ENCODE results near the gene ARL10. TPM values are rescaled to one million over a fixed set of nuclear protein-coding genes. Genes with fewer than 3 reads are reported as not detected.

Gene ARL10
- total RNA-seq, 1 donor from 2014 or later = 9.1 TPM

GRCh38 chr5:176339304-176339703 is 26.0 kb upstream of the ARL10 start:
- TF ChIP-seq EZH2 (IDR thresholded peaks at IDR 0.05) = no peak
- H3K27me3 Mint-ChIP-seq (ENCODE audit: insufficient read depth, low read depth) = no peaks in the 10 kb centered on the region
- no peak overlapping the region for H3K9ac ChIP-seq
- no peak for DNase-seq (ENCODE audit: low spot score)
- no peak overlapping the region for H2AFZ ChIP-seq (replicated peaks)
- H3K4me1 ChIP-seq = no peaks in the 10 kb centered on the region
- H3K27ac ChIP-seq = no peak overlapping the region
- peaks cover 38% of the 10 kb centered on the region for H3K36me3 Mint-ChIP-seq
- no peaks in the 10 kb centered on the region for H4K20me1 ChIP-seq (ENCODE audit: low read depth)
- no peaks in the 10 kb centered on the region for H3K36me3 ChIP-seq
- no peaks in the 10 kb centered on the region for H3K9me3 ChIP-seq (ENCODE audit: low read depth)
- H3K4me1 Mint-ChIP-seq = no peaks in the 10 kb centered on the region
- H3F3A ChIP-seq (ENCODE audit: low read depth) = no peaks in the 10 kb centered on the region
- H3K27me3 ChIP-seq = no peaks in the 10 kb centered on the region
- no peak overlapping the region for H3K4me2 ChIP-seq
- no peak overlapping the region for H3K4me3 Mint-ChIP-seq
- no peak overlapping the region for H3K27ac Mint-ChIP-seq
- no peaks in the 10 kb centered on the region for H3K79me2 ChIP-seq (ENCODE audit: low read depth)
- no peaks in the 10 kb centered on the region for H3K9me3 Mint-ChIP-seq
- no peak overlapping the region for H3K4me3 ChIP-seq

DNA sequence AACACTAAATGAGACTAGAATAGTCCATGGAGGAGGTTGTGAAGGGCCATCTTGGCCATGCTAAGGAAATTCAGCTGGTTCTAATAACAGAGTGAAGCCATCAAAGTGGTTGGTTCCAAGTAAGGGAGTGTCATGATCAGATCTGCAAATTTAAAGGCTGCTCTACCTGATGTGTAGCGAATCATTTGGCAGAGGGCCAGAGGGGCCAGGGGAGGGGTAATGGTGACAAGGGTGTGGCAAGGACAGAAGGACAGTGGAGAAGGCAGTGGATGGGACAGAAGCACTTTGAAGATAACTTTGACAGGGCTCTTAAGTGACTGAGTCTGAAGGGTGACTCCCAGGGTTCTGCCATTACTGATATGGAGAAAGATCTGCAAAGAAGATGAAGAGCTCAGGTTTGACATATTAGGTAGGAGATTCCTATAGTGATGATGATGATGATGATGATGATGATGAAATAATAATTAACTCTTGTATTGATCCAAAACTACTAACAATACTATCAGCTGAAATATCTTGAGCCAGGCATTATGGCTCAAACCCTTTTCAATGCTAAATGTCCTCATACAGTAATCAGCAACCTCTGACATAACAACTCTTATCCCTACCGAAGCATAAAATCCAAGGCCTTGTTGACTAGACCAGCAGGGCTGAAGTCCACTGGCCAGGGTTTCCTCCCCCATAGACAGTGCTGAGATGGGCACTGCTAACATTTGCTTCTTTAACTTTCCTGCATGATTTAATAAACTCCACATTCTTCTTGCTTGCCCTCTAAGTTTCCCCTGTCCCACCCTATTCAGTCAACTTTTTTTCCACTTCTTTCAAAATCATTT is 23.7 kb upstream of the ARL10 start:
- H3K9ac ChIP-seq = no peak overlapping the region
- H3K4me3 ChIP-seq = no peak overlapping the region
- no peaks in the 10 kb centered on the region for H3K79me2 ChIP-seq (ENCODE audit: low read depth)
- no peaks in the 10 kb centered on the region for H3K9me3 ChIP-seq (ENCODE audit: low read depth)
- TF ChIP-seq EZH2phosphoT487 (IDR thresholded peaks at IDR 0.05) (no peak), EZH2 (IDR thresholded peaks at IDR 0.05) (no peak)
- TF ChIP-seq, protein P1, sequence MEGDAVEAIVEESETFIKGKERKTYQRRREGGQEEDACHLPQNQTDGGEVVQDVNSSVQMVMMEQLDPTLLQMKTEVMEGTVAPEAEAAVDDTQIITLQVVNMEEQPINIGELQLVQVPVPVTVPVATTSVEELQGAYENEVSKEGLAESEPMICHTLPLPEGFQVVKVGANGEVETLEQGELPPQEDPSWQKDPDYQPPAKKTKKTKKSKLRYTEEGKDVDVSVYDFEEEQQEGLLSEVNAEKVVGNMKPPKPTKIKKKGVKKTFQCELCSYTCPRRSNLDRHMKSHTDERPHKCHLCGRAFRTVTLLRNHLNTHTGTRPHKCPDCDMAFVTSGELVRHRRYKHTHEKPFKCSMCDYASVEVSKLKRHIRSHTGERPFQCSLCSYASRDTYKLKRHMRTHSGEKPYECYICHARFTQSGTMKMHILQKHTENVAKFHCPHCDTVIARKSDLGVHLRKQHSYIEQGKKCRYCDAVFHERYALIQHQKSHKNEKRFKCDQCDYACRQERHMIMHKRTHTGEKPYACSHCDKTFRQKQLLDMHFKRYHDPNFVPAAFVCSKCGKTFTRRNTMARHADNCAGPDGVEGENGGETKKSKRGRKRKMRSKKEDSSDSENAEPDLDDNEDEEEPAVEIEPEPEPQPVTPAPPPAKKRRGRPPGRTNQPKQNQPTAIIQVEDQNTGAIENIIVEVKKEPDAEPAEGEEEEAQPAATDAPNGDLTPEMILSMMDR (IDR thresholded peaks at IDR 0.05) = no peak
- no peaks in the 10 kb centered on the region for H3K4me1 ChIP-seq
- H3K4me2 ChIP-seq = no peak overlapping the region
- Mint-ChIP-seq H3K4me1 (no peaks in the 10 kb centered on the region), H3K4me3 (no peak overlapping the region), H3K27me3 (ENCODE audit: insufficient read depth, low read depth) (no peaks in the 10 kb centered on the region), H3K36me3 (peaks cover 34% of the 10 kb centered on the region), H3K9me3 (no peaks in the 10 kb centered on the region), H3K27ac (no peak overlapping the region)
- H3K27ac ChIP-seq = no peak overlapping the region
- no peaks in the 10 kb centered on the region for H3K27me3 ChIP-seq
- DNase-seq (ENCODE audit: low spot score) = no peak
- no peaks in the 10 kb centered on the region for H4K20me1 ChIP-seq (ENCODE audit: low read depth)
- H3F3A ChIP-seq (ENCODE audit: low read depth) = peaks cover 5% of the 10 kb centered on the region
- H2AFZ ChIP-seq (replicated peaks) = no peak overlapping the region
- no peaks in the 10 kb centered on the region for H3K36me3 ChIP-seq

DNA sequence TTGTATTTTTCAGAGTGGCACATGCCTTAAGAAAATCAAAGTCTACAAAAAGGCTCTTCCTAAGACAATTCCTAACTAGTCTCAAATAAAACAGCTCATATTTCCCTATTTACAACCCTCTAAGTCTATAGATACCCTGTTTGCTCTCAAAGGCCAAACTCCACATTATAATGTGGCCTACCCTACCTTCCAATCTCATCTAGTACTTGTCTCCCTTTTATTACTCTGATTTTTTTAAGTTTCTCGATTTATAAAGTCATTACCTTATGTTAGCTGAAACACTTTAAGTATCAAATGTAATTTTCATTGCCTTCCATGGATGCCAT is 23.2 kb upstream of the ARL10 start:
- Histone ChIP-seq H3K4me1 (no peaks in the 10 kb centered on the region), H3K27me3 (no peaks in the 10 kb centered on the region), H3K4me2 (no peak overlapping the region), H3K79me2 (ENCODE audit: low read depth) (no peaks in the 10 kb centered on the region), H3K27ac (no peak overlapping the region), H4K20me1 (ENCODE audit: low read depth) (no peaks in the 10 kb centered on the region), H3K9ac (no peak overlapping the region), H3K4me3 (no peak overlapping the region), H3F3A (ENCODE audit: low read depth) (peaks cover 5% of the 10 kb centered on the region), H2AFZ (replicated peaks) (no peak overlapping the region), H3K9me3 (ENCODE audit: low read depth) (no peaks in the 10 kb centered on the region), H3K36me3 (no peaks in the 10 kb centered on the region)
- no peak for DNase-seq (ENCODE audit: low spot score)
- Mint-ChIP-seq H3K27me3 (ENCODE audit: insufficient read depth, low read depth) (no peaks in the 10 kb centered on the region), H3K4me3 (no peak overlapping the region), H3K9me3 (no peaks in the 10 kb centered on the region), H3K36me3 (peaks cover 28% of the 10 kb centered on the region), H3K27ac (no peak overlapping the region), H3K4me1 (no peaks in the 10 kb centered on the region)
- TF ChIP-seq, protein P1 (IDR thresholded peaks at IDR 0.05) = no peak
- TF ChIP-seq EZH2 (IDR thresholded peaks at IDR 0.05) (no peak), EZH2phosphoT487 (IDR thresholded peaks at IDR 0.05) (no peak)

DNA sequence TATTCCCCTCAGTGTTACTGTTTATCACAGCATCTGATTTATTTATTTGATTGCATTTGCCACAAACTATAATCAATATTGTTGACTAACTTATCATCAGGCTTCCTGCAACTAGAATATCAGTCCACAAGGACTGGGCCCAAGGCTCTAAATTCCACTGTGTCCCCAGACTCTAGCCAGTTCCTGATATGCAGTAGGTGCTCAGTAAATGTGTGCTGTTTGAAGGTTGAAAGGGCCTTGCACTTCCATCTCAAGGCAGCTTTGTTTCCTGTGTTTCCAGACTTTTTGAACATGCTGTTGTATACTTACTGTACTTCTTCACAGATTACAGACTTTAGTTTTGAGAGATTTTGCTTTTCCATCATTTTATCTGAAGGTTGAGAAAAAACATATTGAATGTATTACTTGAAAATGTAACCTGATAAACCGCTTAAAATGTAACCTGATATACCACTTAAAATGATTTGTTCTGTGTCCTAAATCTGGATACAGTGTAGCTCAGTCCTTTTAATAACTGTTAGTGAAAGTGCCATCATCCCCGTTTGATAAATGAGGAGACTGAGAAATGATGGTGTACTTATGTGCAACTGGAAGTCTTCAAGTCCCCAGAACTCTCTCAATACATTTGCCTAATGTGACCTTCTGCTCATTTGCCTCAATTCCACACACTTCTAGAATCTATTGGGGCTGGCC is 22.4 kb upstream of the ARL10 start:
- no peaks in the 10 kb centered on the region for H3K9me3 ChIP-seq (ENCODE audit: low read depth)
- no peaks in the 10 kb centered on the region for H3K27me3 Mint-ChIP-seq (ENCODE audit: insufficient read depth, low read depth)

More for the DNA sequence above, 22.4 kb upstream of the ARL10 start:
- H3K4me1 ChIP-seq = no peaks in the 10 kb centered on the region
- H3K27ac ChIP-seq = no peak overlapping the region
- Mint-ChIP-seq H3K4me3 (no peak overlapping the region), H3K4me1 (no peaks in the 10 kb centered on the region), H3K27ac (no peak overlapping the region), H3K36me3 (peaks cover 29% of the 10 kb centered on the region), H3K9me3 (no peaks in the 10 kb centered on the region)
- no peaks in the 10 kb centered on the region for H3K79me2 ChIP-seq (ENCODE audit: low read depth)
- TF ChIP-seq, protein P1 (IDR thresholded peaks at IDR 0.05) = no peak
- TF ChIP-seq EZH2 (IDR thresholded peaks at IDR 0.05) (no peak), EZH2phosphoT487 (IDR thresholded peaks at IDR 0.05) (no peak)
- no peak overlapping the region for H3K4me2 ChIP-seq
- peaks cover 5% of the 10 kb centered on the region for H3F3A ChIP-seq (ENCODE audit: low read depth)
- DNase-seq (ENCODE audit: low spot score) = no peak
- H3K9ac ChIP-seq = no peak overlapping the region
- H3K27me3 ChIP-seq = no peaks in the 10 kb centered on the region
- H4K20me1 ChIP-seq (ENCODE audit: low read depth) = no peaks in the 10 kb centered on the region
- no peaks in the 10 kb centered on the region for H3K36me3 ChIP-seq
- H3K4me3 ChIP-seq = no peak overlapping the region
- no peak overlapping the region for H2AFZ ChIP-seq (replicated peaks)

All from neural progenitor cell (in vitro differentiated cells).